ENCODE data around the gene SAMD13. TPM values are rescaled to one million over a fixed set of nuclear protein-coding genes. Genes with fewer than 3 reads are reported as not detected.

SAMD13 gene, protein sequence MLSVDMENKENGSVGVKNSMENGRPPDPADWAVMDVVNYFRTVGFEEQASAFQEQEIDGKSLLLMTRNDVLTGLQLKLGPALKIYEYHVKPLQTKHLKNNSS
- total RNA-seq = 1 to 10 TPM in 2 of 4 donors, under 1 TPM in 1, not detected in 1; 0.33 to 2.5 (median 2.1) TPM

GRCh38 chr1:84301004-84301784 is at the start of gene SAMD13:
SAMD13 (plus strand) TSS chr1:84301708; CDS start chr1:84303235, 1,527 bp downstream.
- WGBS = 13% methylated on average over 5 of the region's 5 CpGs
- Histone ChIP-seq H3K9me3 (no peaks in the 10 kb centered on the region), H3K4me3 (peak within 1 kb of the TSS; percentile 33 to 50 (median 44)), H3K4me1 (peaks cover 9 to 57% (median 49%) of the 10 kb centered on the region in 4 donors), H3K27me3 (no peaks in the 10 kb centered on the region), H3K36me3 (no peaks in the 10 kb centered on the region), H3K27ac (replicated peaks in 1 of 4) (peak within 1 kb of the TSS; percentile 43 to 49 (median 46))
- intact Hi-C loops (cut with DNase I) = loop anchor here (10.0 kb wide), 1 partner anchor 304 kb away; no protein-coding TSS in a partner anchor
- no peak for DNase-seq (ENCODE audit: extremely low spot score)
- TF ChIP-seq POLR2AphosphoS5 (IDR thresholded peaks at IDR 0.05) (peak; percentile 6 to 35), CTCF (IDR thresholded peaks at IDR 0.05) (no peak)

DNA sequence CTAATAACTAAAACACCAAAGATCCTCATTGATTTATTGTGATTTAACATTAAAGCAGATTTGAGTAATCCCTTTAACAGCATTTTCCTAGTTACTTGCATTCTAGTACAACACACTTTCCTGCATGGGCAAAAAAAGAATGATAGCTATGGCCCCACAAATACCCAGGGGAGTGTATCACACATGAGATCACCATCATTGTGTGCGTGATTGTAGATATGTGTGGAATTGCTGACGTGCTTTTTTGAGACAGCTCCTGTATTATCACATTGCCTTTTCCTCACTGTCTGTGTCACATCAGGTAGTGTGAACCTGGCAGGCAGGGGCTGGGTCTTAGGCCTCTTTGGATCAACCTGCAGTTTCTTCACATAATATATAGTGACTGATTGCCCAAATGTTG is 48.5 kb upstream of the SAMD13 start:
- no peaks in the 10 kb centered on the region for H3K36me3 ChIP-seq
- peaks cover 0 to 12% (median 2%) of the 10 kb centered on the region in 4 donors for H3K9me3 ChIP-seq
- intact Hi-C loops (cut with DNase I) = no loop called here
- peaks cover 0 to 13% (median 10%) of the 10 kb centered on the region in 4 donors for H3K4me1 ChIP-seq
- H3K27ac ChIP-seq (replicated peaks in 1 of 4) = no peak overlapping the region
- no peak for TF ChIP-seq EP300 (IDR thresholded peaks at IDR 0.05)
- TF ChIP-seq POLR2A (IDR thresholded peaks at IDR 0.05; ENCODE audit: low read depth) = no peak
- TF ChIP-seq CTCF (IDR thresholded peaks at IDR 0.05) = no peak
- no peak for TF ChIP-seq POLR2AphosphoS5 (IDR thresholded peaks at IDR 0.05)
- H3K4me3 ChIP-seq = no peak overlapping the region
- no peaks in the 10 kb centered on the region for H3K27me3 ChIP-seq
- DNase-seq (ENCODE audit: extremely low spot score) = no peak
- WGBS = 73% methylated on average over 2 of the region's 2 CpGs

GRCh38 chr1:84253891-84254290 is 47.6 kb upstream of the SAMD13 start:
- DNase-seq (ENCODE audit: extremely low spot score) = no peak
- 29% methylated on average over 4 of the region's 4 CpGs for WGBS
- peaks cover 0 to 13% (median 10%) of the 10 kb centered on the region in 4 donors for H3K4me1 ChIP-seq
- intact Hi-C loops (cut with DNase I) = no loop called here
- H3K4me3 ChIP-seq = no peak overlapping the region
- H3K36me3 ChIP-seq = no peaks in the 10 kb centered on the region
- H3K9me3 ChIP-seq = peaks cover 0 to 12% (median 2%) of the 10 kb centered on the region in 4 donors
- no peak overlapping the region for H3K27ac ChIP-seq (replicated peaks in 1 of 4)
- no peak for TF ChIP-seq POLR2A (IDR thresholded peaks at IDR 0.05; ENCODE audit: low read depth)
- H3K27me3 ChIP-seq = no peaks in the 10 kb centered on the region

- 100% methylated on average over 2 of the region's 2 CpGs for WGBS
- intact Hi-C loops (cut with DNase I) = no loop called here
- no peaks in the 10 kb centered on the region for H3K36me3 ChIP-seq
Observed at GRCh38 chr1:84254703-84255238, 46.7 kb upstream of the SAMD13 start.

More at GRCh38 chr1:84254703-84255238, 46.7 kb upstream of the SAMD13 start:
- Histone ChIP-seq H3K27ac (replicated peaks in 1 of 4) (no peak overlapping the region), H3K4me3 (no peak overlapping the region), H3K27me3 (no peaks in the 10 kb centered on the region), H3K9me3 (peaks cover 0 to 12% (median 2%) of the 10 kb centered on the region in 4 donors), H3K4me1 (peaks cover 0 to 13% (median 10%) of the 10 kb centered on the region in 4 donors)
- no peak for DNase-seq (ENCODE audit: extremely low spot score)
- no peak for TF ChIP-seq CTCF (IDR thresholded peaks at IDR 0.05)
- TF ChIP-seq EP300 (IDR thresholded peaks at IDR 0.05) = no peak
- no peak for TF ChIP-seq POLR2AphosphoS5 (IDR thresholded peaks at IDR 0.05)
- no peak for TF ChIP-seq POLR2A (IDR thresholded peaks at IDR 0.05; ENCODE audit: low read depth)
